Measurements from ENCODE around the gene GP2.
"Not testable (repeated sequence)": the region's sequence is repeated elsewhere in the genome, so short reads cannot be mapped to it uniquely, and the experiment has no call there.

GP2 gene

DNA sequence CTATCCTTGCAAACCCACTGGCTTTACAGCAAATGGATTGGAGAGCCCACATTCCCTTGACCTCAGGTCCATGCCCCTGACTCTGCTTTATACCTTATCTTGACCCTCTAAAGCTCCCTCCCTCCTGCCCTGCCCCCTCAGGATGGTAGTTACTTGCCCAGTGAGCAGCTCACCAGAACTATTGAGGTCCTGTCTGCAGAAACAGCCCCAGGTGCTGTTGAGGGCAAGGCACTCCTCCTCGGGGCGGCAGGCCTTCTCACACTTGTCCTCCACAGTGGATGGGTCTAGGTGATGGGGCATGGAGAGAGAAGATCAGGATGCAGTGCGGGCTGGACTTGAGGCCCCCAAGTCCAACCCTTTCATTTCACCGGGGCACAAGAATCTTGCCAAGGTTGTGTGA is 4.6 kb downstream of the GP2 start:
- H3K27me3 ChIP-seq (ENCODE audit: control insufficient read depth, insufficient read depth, low read length): no peaks in the 10 kb centered on the region
- no peak overlapping the region for H3K4me2 ChIP-seq (ENCODE audit: low read length)
- H3K4me1 ChIP-seq (ENCODE audit: control insufficient read depth, insufficient read depth, low read length): no peaks in the 10 kb centered on the region
- H3K9ac ChIP-seq (ENCODE audit: low read depth, low read length): no peak overlapping the region
- no peak overlapping the region for H3K4me3 ChIP-seq (ENCODE audit: low read length)
- no peaks in the 10 kb centered on the region for H3K36me3 ChIP-seq (ENCODE audit: insufficient read depth, low read length)
- no peaks in the 10 kb centered on the region for H3K9me3 ChIP-seq (replicated peaks; ENCODE audit: low read length)

DNA sequence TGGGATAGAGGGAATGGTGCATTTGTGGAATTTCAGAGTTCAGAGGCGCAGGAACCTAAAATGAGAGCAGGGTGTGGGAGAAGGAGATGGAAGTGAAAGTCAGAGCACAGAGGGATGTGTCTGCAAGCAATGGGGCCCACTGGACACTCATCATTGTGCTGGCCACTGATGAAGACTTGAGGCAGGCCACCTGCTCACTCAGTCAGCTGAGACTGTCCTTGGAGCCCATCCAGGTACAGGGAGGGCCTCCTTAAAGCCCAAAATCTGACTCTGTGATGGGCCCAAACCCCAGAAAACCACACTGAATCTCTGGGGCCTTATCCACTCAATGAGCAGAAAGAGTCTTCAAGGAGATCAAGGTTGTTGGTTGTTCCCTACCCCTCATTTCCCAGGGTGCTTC is 5.6 kb downstream of the GP2 start:
- Histone ChIP-seq H3K4me3 (ENCODE audit: low read length) (no peak overlapping the region), H3K9ac (ENCODE audit: low read depth, low read length) (no peak overlapping the region), H3K36me3 (ENCODE audit: insufficient read depth, low read length) (no peaks in the 10 kb centered on the region), H3K4me1 (ENCODE audit: control insufficient read depth, insufficient read depth, low read length) (no peaks in the 10 kb centered on the region), H3K27me3 (ENCODE audit: control insufficient read depth, insufficient read depth, low read length) (no peaks in the 10 kb centered on the region), H3K9me3 (replicated peaks; ENCODE audit: low read length) (no peaks in the 10 kb centered on the region), H3K4me2 (ENCODE audit: low read length) (no peak overlapping the region)

DNA sequence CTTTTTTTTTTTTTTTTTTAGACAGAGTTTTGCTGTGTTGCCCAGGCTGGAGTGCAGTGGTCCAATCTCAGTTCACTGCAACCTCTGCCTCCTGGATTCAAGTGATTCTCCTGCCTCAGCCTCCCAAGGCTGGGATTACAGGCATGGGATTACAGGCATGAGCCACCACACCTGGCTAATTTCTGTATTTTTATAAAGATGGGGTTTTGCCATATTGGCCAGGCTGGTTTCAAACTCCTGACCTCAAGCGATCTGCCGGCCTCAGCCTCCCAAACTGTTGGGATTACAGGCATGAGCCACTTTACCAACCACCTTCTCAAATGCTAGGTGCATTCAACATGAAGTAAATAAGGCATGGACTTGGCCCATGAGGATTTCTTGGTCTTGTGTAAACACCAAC is 6.3 kb downstream of the GP2 start:
- not testable (repeated sequence) for H3K9me3 ChIP-seq (replicated peaks; ENCODE audit: low read length); H3K4me2 ChIP-seq (ENCODE audit: low read length); H3K4me1 ChIP-seq (ENCODE audit: control insufficient read depth, insufficient read depth, low read length); H3K36me3 ChIP-seq (ENCODE audit: insufficient read depth, low read length); H3K9ac ChIP-seq (ENCODE audit: low read depth, low read length); H3K27me3 ChIP-seq (ENCODE audit: control insufficient read depth, insufficient read depth, low read length); H3K4me3 ChIP-seq (ENCODE audit: low read length)

DNA sequence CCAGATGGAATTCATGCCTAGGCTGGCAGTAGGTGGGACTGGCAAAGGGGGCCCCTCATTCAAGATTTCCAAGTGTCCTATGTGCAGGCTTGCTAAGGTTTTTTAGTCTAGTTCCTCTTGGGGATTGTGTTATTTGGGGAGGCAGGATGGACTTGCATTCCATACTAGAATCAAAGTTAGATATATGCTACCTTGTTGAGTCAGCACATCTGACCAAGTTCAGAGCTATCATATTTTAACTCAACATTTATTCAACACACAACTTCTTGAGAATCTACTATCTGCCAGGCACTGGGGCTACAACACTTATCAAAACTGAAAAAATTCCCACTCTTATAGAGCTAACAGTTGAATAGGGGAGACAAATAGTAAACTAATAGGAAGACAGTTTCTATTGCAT is 6.7 kb downstream of the GP2 start:
- H3K4me2 ChIP-seq (ENCODE audit: low read length): no peak overlapping the region

DNA sequence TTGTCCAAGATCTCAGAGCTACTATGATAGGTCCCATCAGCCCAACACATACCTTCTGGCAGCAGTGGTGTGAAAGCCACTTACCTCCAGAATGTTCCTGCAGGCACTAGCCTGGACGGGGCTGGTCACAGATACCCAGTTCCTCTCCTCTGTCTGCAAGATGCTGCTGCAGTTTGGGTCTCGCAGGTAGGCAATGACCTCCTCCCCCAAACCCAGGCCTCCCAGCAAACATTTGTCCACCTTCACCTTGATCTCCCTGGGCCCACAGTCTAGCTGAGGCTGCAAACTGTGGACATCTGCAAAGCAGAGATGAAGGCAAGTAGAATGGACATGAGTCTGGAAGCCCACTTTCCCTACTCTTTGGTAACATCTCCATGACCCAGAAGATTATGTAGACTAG is 7.1 kb downstream of the GP2 start:
- H3K4me3 ChIP-seq (ENCODE audit: low read length): no peak overlapping the region
- no peak overlapping the region for H3K4me2 ChIP-seq (ENCODE audit: low read length)
- no peaks in the 10 kb centered on the region for H3K4me1 ChIP-seq (ENCODE audit: control insufficient read depth, insufficient read depth, low read length)
- no peak overlapping the region for H3K9ac ChIP-seq (ENCODE audit: low read depth, low read length)
- no peaks in the 10 kb centered on the region for H3K36me3 ChIP-seq (ENCODE audit: insufficient read depth, low read length)
- H3K27me3 ChIP-seq (ENCODE audit: control insufficient read depth, insufficient read depth, low read length): no peaks in the 10 kb centered on the region
- no peaks in the 10 kb centered on the region for H3K9me3 ChIP-seq (replicated peaks; ENCODE audit: low read length)

More for the DNA sequence above, 6.7 kb downstream of the GP2 start:
- H3K27me3 ChIP-seq (ENCODE audit: control insufficient read depth, insufficient read depth, low read length): no peaks in the 10 kb centered on the region
- H3K4me1 ChIP-seq (ENCODE audit: control insufficient read depth, insufficient read depth, low read length): no peaks in the 10 kb centered on the region
- H3K9me3 ChIP-seq (replicated peaks; ENCODE audit: low read length): no peaks in the 10 kb centered on the region
- H3K9ac ChIP-seq (ENCODE audit: low read depth, low read length): no peak overlapping the region
- no peak overlapping the region for H3K4me3 ChIP-seq (ENCODE audit: low read length)
- no peaks in the 10 kb centered on the region for H3K36me3 ChIP-seq (ENCODE audit: insufficient read depth, low read length)

DNA sequence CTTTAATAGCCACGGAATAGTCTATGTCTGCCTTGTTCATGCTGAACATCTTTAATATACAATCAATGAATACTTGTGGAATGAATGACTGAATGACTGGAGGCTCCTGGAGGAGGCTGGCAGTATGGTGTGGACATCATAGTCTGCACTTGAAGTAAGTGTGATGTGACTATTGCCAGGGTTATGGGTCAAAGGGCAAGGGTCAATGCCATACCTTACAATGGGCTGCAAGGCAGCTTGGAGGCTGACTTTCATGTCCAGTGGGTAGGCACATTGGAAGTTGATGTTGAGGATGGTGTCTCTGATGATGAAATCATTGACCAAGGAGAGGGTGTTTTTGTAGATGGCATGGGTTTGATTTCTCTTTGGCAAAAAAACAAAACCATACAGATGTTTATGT is 7.9 kb downstream of the GP2 start:
- Histone ChIP-seq H3K9me3 (replicated peaks; ENCODE audit: low read length) (no peaks in the 10 kb centered on the region), H3K9ac (ENCODE audit: low read depth, low read length) (no peak overlapping the region), H3K4me3 (ENCODE audit: low read length) (no peak overlapping the region), H3K4me1 (ENCODE audit: control insufficient read depth, insufficient read depth, low read length) (no peaks in the 10 kb centered on the region), H3K4me2 (ENCODE audit: low read length) (no peak overlapping the region), H3K36me3 (ENCODE audit: insufficient read depth, low read length) (no peaks in the 10 kb centered on the region), H3K27me3 (ENCODE audit: control insufficient read depth, insufficient read depth, low read length) (no peaks in the 10 kb centered on the region)

DNA sequence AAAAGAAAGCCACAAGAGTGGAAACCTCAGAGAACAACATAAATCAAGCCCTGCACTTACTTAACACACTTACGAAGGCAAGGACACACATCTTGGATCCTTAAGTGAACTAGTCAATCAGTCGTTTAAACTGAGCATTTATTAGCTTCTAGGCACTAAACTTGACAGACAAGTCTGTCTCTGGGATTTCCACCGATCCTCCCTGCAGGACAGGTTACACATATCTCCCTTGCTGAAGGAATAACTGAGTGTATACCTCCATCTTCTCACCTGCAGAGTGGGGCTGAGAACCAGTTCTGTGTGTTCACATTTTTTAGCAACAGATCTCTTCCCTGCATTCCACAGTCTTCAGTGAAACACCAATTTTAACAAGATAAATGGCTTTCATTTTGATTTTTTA is 8.9 kb downstream of the GP2 start:
- Histone ChIP-seq H3K4me2 (ENCODE audit: low read length) (no peak overlapping the region), H3K4me3 (ENCODE audit: low read length) (no peak overlapping the region), H3K27me3 (ENCODE audit: control insufficient read depth, insufficient read depth, low read length) (no peaks in the 10 kb centered on the region), H3K9ac (ENCODE audit: low read depth, low read length) (no peak overlapping the region), H3K4me1 (ENCODE audit: control insufficient read depth, insufficient read depth, low read length) (no peaks in the 10 kb centered on the region), H3K36me3 (ENCODE audit: insufficient read depth, low read length) (no peaks in the 10 kb centered on the region), H3K9me3 (replicated peaks; ENCODE audit: low read length) (no peaks in the 10 kb centered on the region)

DNA sequence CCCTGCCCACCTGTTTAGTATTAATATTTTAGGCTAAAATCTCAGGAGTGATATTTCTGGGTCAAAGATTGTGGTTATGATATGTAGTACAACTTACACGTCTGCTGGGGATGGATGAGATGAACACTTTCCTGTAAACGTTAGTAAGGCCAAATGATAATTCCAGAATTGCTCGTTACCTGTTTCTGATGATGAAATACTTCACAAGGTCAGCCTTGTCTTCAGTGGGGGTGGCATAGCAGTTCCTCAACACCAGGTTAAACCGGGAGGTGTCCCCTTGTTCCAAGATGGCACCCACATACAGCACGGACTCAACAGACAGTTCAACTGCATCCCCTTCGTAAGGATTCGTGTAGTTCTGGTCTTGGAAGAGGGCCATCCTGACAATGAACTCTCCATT is 9.3 kb downstream of the GP2 start:
- no peaks in the 10 kb centered on the region for H3K36me3 ChIP-seq (ENCODE audit: insufficient read depth, low read length)
- no peaks in the 10 kb centered on the region for H3K9me3 ChIP-seq (replicated peaks; ENCODE audit: low read length)
- H3K4me3 ChIP-seq (ENCODE audit: low read length): no peak overlapping the region
- no peaks in the 10 kb centered on the region for H3K4me1 ChIP-seq (ENCODE audit: control insufficient read depth, insufficient read depth, low read length)
- H3K27me3 ChIP-seq (ENCODE audit: control insufficient read depth, insufficient read depth, low read length): no peaks in the 10 kb centered on the region
- H3K4me2 ChIP-seq (ENCODE audit: low read length): no peak overlapping the region
- H3K9ac ChIP-seq (ENCODE audit: low read depth, low read length): no peak overlapping the region

DNA sequence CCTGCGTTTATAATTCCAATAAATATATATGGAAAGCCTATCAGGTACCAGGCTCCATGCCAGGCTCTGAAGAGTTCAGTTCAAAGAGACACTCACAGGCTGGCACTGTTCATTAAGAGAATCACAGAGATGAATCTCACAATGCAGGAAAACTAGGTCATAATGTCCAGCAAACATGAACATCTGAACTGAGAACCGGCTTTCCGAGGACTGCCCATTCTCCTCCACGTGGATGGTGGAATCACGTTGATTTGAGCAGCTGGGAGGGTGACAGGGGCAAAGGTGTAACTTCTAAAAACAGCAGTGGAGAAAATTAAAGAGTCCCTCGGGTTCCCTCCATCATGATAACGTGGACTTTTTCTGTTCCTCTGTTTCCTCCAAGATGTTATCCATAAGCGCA is 10.2 kb downstream of the GP2 start:
- Histone ChIP-seq H3K4me3 (ENCODE audit: low read length) (no peak overlapping the region), H3K9ac (ENCODE audit: low read depth, low read length) (no peak overlapping the region), H3K27me3 (ENCODE audit: control insufficient read depth, insufficient read depth, low read length) (no peaks in the 10 kb centered on the region), H3K4me1 (ENCODE audit: control insufficient read depth, insufficient read depth, low read length) (no peaks in the 10 kb centered on the region), H3K36me3 (ENCODE audit: insufficient read depth, low read length) (no peaks in the 10 kb centered on the region), H3K4me2 (ENCODE audit: low read length) (no peak overlapping the region), H3K9me3 (replicated peaks; ENCODE audit: low read length) (no peaks in the 10 kb centered on the region)

DNA sequence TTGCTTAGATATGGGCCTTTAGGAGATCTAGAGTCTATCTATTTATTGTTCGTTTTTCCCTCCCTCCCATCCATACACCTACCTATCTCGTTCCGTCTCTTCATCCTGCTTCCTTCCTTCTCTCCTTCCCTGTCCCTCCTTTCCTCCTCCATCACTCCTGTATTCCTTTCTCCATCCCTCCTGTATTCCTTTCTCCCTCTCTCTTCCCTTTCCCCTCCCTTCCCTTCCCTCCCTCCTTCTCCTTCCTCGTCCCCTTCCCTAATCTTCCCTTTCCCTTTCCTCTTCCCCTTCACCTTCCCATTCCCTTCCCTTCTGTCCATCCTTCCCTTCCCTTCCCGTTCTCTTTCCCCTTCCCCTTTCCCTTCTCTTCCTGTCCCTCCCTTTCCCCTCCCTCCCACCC is 10.6 kb downstream of the GP2 start:
- Histone ChIP-seq H3K4me3 (ENCODE audit: low read length) (no peak overlapping the region), H3K9me3 (replicated peaks; ENCODE audit: low read length) (no peaks in the 10 kb centered on the region), H3K36me3 (ENCODE audit: insufficient read depth, low read length) (no peaks in the 10 kb centered on the region), H3K4me1 (ENCODE audit: control insufficient read depth, insufficient read depth, low read length) (no peaks in the 10 kb centered on the region), H3K27me3 (ENCODE audit: control insufficient read depth, insufficient read depth, low read length) (no peaks in the 10 kb centered on the region), H3K9ac (ENCODE audit: low read depth, low read length) (no peak overlapping the region), H3K4me2 (ENCODE audit: low read length) (no peak overlapping the region)

DNA sequence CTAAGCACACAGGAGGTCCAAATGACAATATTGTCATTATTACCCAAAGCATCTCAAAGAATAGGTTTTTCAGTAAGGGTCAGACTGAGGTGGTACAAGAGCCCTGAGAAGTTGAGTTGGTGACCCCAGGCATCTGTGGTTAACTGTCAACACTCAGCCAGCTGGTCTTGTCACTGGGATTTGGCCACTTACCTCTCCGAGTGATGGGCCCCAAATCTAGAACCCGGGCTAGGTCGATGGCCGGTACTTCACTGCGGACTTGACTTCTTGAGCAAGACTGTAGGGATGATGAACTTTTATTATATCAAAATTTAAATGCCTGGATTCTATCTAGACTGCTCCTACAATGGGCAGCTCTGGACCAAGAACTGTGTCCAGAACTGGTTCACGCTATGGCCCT is 11.5 kb downstream of the GP2 start:
- Histone ChIP-seq H3K4me3 (ENCODE audit: low read length) (no peak overlapping the region), H3K4me1 (ENCODE audit: control insufficient read depth, insufficient read depth, low read length) (no peaks in the 10 kb centered on the region), H3K36me3 (ENCODE audit: insufficient read depth, low read length) (no peaks in the 10 kb centered on the region), H3K9me3 (replicated peaks; ENCODE audit: low read length) (no peaks in the 10 kb centered on the region), H3K9ac (ENCODE audit: low read depth, low read length) (no peak overlapping the region), H3K4me2 (ENCODE audit: low read length) (no peak overlapping the region), H3K27me3 (ENCODE audit: control insufficient read depth, insufficient read depth, low read length) (no peaks in the 10 kb centered on the region)

DNA sequence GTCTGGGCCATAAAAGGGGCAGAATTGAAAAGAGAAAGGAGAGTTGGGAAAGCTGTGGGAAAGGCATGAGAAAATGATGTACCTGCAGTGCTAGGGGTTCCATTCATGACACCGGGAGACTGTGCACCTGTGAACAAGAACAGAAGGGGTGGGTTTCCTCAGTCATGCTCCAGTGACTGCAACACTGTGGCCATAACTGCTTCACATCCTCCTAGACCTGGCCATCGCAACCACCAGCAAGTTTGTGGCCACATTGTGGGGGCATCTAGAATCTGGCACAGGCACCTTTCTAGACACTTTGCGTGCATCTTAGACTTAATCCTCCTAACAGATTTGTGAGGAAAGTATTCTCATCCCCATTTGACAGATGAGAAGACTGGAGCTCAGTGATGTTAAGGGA is 12.7 kb downstream of the GP2 start:
- H3K27me3 ChIP-seq (ENCODE audit: control insufficient read depth, insufficient read depth, low read length): no peaks in the 10 kb centered on the region
- no peak overlapping the region for H3K4me3 ChIP-seq (ENCODE audit: low read length)
- no peaks in the 10 kb centered on the region for H3K36me3 ChIP-seq (ENCODE audit: insufficient read depth, low read length)
- H3K9me3 ChIP-seq (replicated peaks; ENCODE audit: low read length): peaks cover 3% of the 10 kb centered on the region
- no peak overlapping the region for H3K9ac ChIP-seq (ENCODE audit: low read depth, low read length)
- no peak overlapping the region for H3K4me2 ChIP-seq (ENCODE audit: low read length)
- no peaks in the 10 kb centered on the region for H3K4me1 ChIP-seq (ENCODE audit: control insufficient read depth, insufficient read depth, low read length)

DNA sequence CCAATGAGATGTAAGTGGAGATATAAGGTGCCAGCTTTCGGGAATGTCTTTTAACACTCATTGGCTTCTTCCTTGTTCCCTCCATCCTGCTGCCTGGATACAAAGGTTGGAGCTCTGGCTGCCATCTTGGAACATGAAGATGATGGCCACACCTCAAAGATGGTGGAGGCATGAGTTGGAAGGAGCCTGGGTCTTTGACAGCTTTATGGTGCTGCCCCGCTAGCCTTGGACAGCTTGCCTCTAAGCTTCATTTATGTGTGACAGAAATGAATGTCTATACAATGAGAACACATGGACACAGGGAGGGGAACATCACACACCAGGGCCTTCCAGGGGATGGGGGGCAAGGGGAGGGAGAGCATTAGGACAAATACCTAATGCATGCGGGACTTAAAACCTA is 13.6 kb downstream of the GP2 start:
- no peaks in the 10 kb centered on the region for H3K27me3 ChIP-seq (ENCODE audit: control insufficient read depth, insufficient read depth, low read length)

More for the DNA sequence above, 13.6 kb downstream of the GP2 start:
- no peak overlapping the region for H3K4me3 ChIP-seq (ENCODE audit: low read length)
- no peak overlapping the region for H3K9ac ChIP-seq (ENCODE audit: low read depth, low read length)
- no peak overlapping the region for H3K4me2 ChIP-seq (ENCODE audit: low read length)
- no peaks in the 10 kb centered on the region for H3K36me3 ChIP-seq (ENCODE audit: insufficient read depth, low read length)
- peaks cover 3% of the 10 kb centered on the region for H3K9me3 ChIP-seq (replicated peaks; ENCODE audit: low read length)
- H3K4me1 ChIP-seq (ENCODE audit: control insufficient read depth, insufficient read depth, low read length): no peaks in the 10 kb centered on the region
